Inflammatory macrophage (primary cell): ENCODE data around the gene COLQ.
"Not testable (repeated sequence)": the region's sequence is repeated elsewhere in the genome, so short reads cannot be mapped to it uniquely, and the experiment has no call there.

Source experiments
- DNase-seq, 2 donors: peaks; one replicate each; pipeline ENCODE4 v3.0.0-alpha.2; 2020 to 2022

The COLQ gene

GRCh38 chr3:15490158-15490557 lies 31.3 kb downstream of the COLQ start:
- no peak for DNase-seq

GRCh38 chr3:15488002-15488401 lies 33.5 kb downstream of the COLQ start:
- DNase-seq, result no peak

GRCh38 chr3:15486979-15487378 lies 34.5 kb downstream of the COLQ start:
- no peak for DNase-seq

DNA sequence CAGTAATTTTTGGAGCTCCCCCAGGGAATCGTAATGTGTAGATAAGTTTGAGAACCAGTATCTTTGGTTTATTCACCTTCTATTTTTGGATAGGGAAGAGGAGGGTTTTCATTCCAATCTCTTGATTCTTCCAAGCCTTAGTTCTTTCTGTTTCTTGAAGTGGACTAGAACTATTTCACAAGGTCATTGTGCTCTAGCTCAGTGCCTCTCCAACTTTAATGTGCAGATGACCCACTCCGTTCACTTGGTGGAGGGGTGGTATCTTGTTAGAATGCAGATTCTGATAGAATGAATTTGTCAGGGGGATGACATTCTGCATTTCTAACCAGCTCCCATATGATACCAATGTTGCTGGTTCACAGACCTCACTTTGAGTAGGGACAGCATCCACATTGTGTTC lies 35.5 kb downstream of the COLQ start:
- DNase-seq, result no peak

- not testable (repeated sequence) for DNase-seq
Observed at GRCh38 chr3:15484551-15484950, 37.0 kb downstream of the COLQ start.

DNA sequence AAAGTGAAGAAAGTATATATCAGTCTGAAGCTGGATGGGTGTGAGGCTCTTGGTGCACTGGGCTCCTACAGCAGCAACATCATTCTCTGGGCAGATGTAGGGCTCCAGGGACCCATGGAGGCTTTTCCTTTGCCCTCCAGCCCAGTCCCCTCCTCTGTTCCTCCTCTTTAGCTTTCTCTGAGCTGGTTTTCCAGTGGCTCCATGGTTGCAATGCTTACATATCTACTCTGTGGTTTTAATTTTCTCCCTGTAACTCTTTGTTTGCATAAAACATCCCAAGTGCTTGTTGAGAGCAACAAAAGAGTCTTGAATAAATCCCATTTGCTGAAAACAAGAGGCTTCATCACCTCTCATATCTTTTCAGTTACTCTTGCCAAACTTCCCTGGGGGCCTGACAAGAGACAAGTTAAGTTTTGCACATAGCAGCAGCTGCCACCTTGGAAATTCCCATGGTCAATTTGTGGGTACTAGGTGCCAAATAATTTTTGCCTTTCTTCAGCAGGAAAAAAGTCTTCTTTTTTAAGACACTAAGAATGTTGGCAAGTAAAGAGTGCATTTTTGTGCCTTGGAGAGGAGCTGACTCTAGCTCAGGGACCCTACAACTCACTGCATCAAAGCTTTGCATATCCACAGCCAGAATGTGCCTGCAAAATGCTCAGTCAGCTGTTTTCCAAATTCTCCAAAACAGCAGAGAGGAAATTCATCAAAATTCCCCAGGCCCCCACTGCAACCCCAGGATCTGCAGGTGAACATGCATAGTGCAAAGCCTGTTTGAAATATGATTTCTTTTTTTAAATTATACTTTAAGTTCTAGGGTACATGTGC lies 41.9 kb downstream of the COLQ start:
- no peak for DNase-seq

DNA sequence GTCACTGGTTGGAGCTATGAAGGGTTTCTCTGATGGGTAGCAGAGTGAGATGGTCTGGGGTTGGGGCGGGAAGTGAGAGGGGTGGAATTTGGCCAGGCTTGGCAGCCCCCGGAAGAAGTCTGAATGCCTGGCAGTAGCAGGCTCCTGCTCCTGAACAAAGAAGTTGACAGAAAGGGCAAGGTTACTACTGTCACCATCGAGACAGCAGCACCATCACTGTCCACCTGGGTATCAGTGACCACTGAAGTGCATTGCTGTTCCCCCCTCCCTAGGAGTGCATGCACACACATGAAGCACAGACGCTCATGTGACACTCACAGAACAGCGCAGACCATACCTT lies 42.9 kb downstream of the COLQ start:
- DNase-seq, result no peak

- DNase-seq, result no peak
Observed at GRCh38 chr3:15477951-15478639, 43.4 kb downstream of the COLQ start.

- no peak for DNase-seq
Observed at GRCh38 chr3:15476378-15476777, 45.1 kb downstream of the COLQ start.

- no peak for DNase-seq
Observed at GRCh38 chr3:15475161-15475560, 46.3 kb downstream of the COLQ start.

- DNase-seq, result no peak
Observed at GRCh38 chr3:15471861-15472260, 49.6 kb downstream of the COLQ start.

DNA sequence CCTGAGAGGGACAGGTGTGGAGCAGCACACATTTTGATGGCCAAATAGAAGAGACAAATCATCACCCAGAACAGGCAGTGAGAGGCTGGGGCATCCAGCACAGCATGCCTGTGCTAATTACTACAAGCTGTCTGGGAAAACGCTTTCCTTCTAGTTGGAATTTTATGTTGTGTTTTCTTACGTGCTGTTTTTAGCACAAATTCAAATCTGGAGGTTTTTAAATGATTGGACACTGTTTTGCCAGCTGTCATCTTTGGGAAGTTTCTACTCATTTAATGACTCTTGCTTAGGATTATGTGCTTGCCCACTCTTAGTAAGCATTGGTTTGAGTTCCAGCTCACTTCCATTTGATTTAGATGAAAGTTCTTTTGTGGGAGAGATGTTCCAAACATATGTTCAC lies 50.7 kb downstream of the COLQ start:
- DNase-seq, result no peak

DNA sequence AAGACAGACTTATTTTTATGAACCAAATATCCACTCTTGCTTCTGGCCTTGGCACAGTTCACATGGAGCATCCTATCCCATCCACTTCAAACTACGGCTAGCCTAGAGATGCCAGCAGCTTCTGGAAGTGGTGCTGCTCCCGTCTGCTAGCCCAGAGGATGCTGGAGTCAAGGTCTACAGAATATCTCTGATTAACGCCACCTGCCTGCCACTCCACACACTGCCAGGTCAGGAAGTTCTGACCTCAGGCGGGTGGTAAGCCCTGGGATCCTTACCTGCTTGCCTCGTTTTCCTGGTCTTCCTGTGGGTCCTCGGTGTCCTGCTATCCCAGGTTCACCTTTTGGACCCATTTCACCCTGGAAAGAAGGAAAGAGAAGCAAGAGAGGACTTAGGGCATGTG lies 51.2 kb downstream of the COLQ start:
- no peak for DNase-seq

- DNase-seq, result no peak
Observed at GRCh38 chr3:15467227-15468181, 54.0 kb downstream of the COLQ start.

- DNase-seq, result no peak
Observed at GRCh38 chr3:15465876-15466585, 55.5 kb downstream of the COLQ start.

GRCh38 chr3:15462451-15462850 lies 59.1 kb downstream of the COLQ start:
- no peak for DNase-seq

GRCh38 chr3:15460891-15461531 lies 60.5 kb downstream of the COLQ start:
- DNase-seq, result no peak

DNA sequence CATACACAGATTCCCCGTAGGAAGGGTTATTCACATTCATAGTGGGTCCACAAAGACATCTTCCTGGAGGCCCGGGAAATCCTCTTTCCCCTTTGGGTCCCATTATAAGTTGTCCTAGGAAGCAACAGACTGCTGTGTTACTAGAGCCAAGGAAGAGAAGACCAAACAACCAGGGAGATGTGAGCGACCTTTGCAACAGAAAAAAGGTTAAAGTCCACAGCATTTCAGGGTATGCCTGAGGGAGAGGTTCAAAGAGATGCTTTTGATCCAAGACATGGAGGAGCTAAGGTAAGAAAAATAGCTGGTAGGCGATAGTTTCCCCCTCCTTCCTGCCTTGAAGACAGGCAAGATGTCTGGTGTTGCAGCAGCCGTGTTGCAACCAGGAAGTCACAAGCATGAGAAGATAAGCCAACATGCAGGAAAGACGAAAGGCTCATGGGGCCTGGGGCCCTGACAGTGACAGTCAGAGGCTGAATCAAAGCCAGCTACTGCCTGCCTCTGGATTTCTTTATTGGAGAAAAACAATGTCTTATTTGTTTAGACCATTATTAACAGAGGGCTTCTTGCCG lies 63.2 kb downstream of the COLQ start:
- peak; percentile 68 to 77 for DNase-seq

- not testable (repeated sequence) for DNase-seq
Observed at GRCh38 chr3:15456915-15457314, 64.6 kb downstream of the COLQ start.

- no peak for DNase-seq
Observed at GRCh38 chr3:15456321-15456720, 65.2 kb downstream of the COLQ start.

- no peak for DNase-seq
Observed at GRCh38 chr3:15455756-15456155, 65.8 kb downstream of the COLQ start.

DNA sequence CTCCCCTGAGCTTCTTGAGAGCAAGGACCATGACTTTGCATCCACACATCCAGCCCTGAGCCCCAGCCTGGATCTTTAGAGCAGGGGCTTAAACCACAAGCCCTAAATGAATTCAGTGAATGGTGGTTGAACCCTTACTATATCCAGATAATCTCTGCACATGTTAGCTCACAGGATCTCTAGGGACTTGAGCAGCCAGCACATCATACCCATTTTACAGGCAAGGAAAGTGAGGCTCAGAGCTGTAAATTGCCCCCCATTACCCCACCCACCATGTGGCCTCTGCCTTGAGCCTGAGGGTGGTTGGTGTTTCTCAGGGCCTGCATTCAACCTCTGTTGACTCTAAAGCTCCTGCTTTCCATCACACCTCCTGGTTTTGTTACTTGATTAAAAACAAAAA lies 66.5 kb downstream of the COLQ start:
- DNase-seq, result no peak
